K562 treated with DMSO at 1 percent for 4 hours (cell line): ENCODE results near the gene INPP5J. TPM values are rescaled to one million over a fixed set of nuclear protein-coding genes. Genes with fewer than 3 reads are reported as not detected.

Source experiments
- total RNA-seq: library from RNA; unstranded; fragments of 300-600 nt; gene quantifications from 2 replicates; pipeline ENCODE4 v1.2.3, GENCODE V29; 2022; ENCODE audit not compliant: insufficient read depth

Gene INPP5J
- 32.4 and 53.8 TPM in 2 replicates for total RNA-seq

GRCh38 chr22:31122532-31123291 is at the start of gene INPP5J:
INPP5J (plus strand) TSS chr22:31122966; CDS start chr22:31123015, 49 bp downstream.

GRCh38 chr22:31080848-31081649 is 41.7 kb upstream of the INPP5J start, which contains the start of gene SMTN:
SMTN (plus strand) TSS chr22:31081318; CDS start chr22:31083259, 1,941 bp downstream.

GRCh38 chr22:31107178-31107893 is 15.4 kb upstream of the INPP5J start, which contains the start of gene SELENOM:
SELENOM (minus strand) TSS chr22:31107568; CDS start chr22:31107505, 63 bp downstream.

GRCh38 chr22:31139866-31140716 is 17.3 kb downstream of the INPP5J start, which contains the start of gene PLA2G3:
PLA2G3 (minus strand) TSS chr22:31140508; CDS start chr22:31140354, 154 bp downstream.

Other genes with a start within 250 kb of the INPP5J start
- gene MORC2, start 154.2 kb upstream of the INPP5J start, total RNA-seq, result 9.3 and 15.3 TPM in 2 replicates
- gene TUG1, start 153.7 kb upstream of the INPP5J start, total RNA-seq, result 27.5 and 34.8 TPM in 2 replicates
- 27.3 and 36.8 TPM in 2 replicates for gene SMTN, start 41.6 kb upstream of the INPP5J start, total RNA-seq
- gene SELENOM, start 15.4 kb upstream of the INPP5J start, total RNA-seq, result 65.5 and 78.0 TPM in 2 replicates
- 1.6 TPM in 1 of 2 replicates, not detected in the other for gene PLA2G3, start 17.5 kb downstream of the INPP5J start, total RNA-seq
- 17.8 and 18.3 TPM in 2 replicates for gene RNF185, start 37.2 kb downstream of the INPP5J start, total RNA-seq
- gene LIMK2, start 89.3 kb downstream of the INPP5J start, total RNA-seq, result 7.5 and 7.7 TPM in 2 replicates
- 1.3 and 2.2 TPM in 2 replicates for gene PIK3IP1, start 169.5 kb downstream of the INPP5J start, total RNA-seq
- 3.9 and 4.0 TPM in 2 replicates for gene PATZ1, start 223.4 kb downstream of the INPP5J start, total RNA-seq